Psoas muscle (tissue), 8 donors: ENCODE measurements around the gene ATRAID. TPM values are rescaled to one million over a fixed set of nuclear protein-coding genes. Genes with fewer than 3 reads are reported as not detected.
A peak's percentile ranks its signal among the peaks of the same experiment; 100 is the strongest.

Experiments used
- ATAC-seq, 4 donors: fragments of 200-7000 bp; cut with Tn5 transposase; one replicate each; pipeline ENCODE4 v1.9.1; 2020; ENCODE audit warnings: moderate library complexity in 3 of 4, mild to moderate bottlenecking in 2 of 4
- DNase-seq, 2 donors: peaks; one replicate each; pipeline ENCODE4 v3.0.0-alpha.2; 2020
- H3K27ac ChIP-seq: fragments of 200-600 bp; one replicate; pipeline ENCODE4 v1.8.0; 2022
- H3K27me3 ChIP-seq, 3 donors: fragments of 200-600 bp in 1 of 3; one replicate each; pipeline versions ENCODE4 v1.6.1 to v1.8.0; 2013 to 2022; ENCODE audit warnings: low read length in 2 of 3, mild to moderate bottlenecking in 2 of 3, moderate library complexity in 1 of 3; ENCODE audit not compliant: insufficient read depth in 3 of 3
- H3K36me3 ChIP-seq, 2 donors: fragments of 200-600 bp in 1 of 2; one replicate each; pipeline versions ENCODE4 v1.6.1 to v1.8.0; 2013 to 2022; ENCODE audit warnings: low read depth in 1 of 2, mild to moderate bottlenecking in 1 of 2, moderate library complexity in 1 of 2; ENCODE audit not compliant: insufficient read depth in 1 of 2
- H3K4me1 ChIP-seq: fragments of 200-600 bp; one replicate; pipeline ENCODE4 v1.8.0; 2022
- H3K4me3 ChIP-seq: fragments of 200-600 bp; one replicate; pipeline ENCODE4 v1.8.0; 2022; ENCODE audit warnings: mild to moderate bottlenecking
- H3K9me3 ChIP-seq: fragments of 200-600 bp; one replicate; pipeline ENCODE4 v1.8.0; 2022
- WGBS, 3 donors: extraction: QIAGEN DNeasy Blood & Tissue Kit; methylation state at CpG; one replicate each; pipeline versions ENCODE4 v1.1.6 to v1.1.7; 2013; 5-methylcytosine and 5-hydroxymethylcytosine counted together
- intact Hi-C, 2 donors: fragments of 100-400 bp; cut with DNase I; formaldehyde crosslinking; loops; one replicate each; pipeline versions ENCODE4 v1.11.0 to v1.14.2; 2022
- polyA plus RNA-seq, 3 donors: library from polyadenylated mRNA; stranded (reverse); fragments of 200-250 nt; gene quantifications; one replicate each; pipeline ENCODE4 v1.2.3, GENCODE V29; 2013
- total RNA-seq, 4 donors: library from RNA; stranded (reverse); fragmentation: NEBNext Ultra II Directional in 2 of 4; extraction: Animal tissue kit (Norgen Biotek cat#: 25700) in 2 of 4; gene quantifications; one replicate each; pipeline versions ENCODE4 v1.2.1 to v1.2.4, GENCODE V29; 2021 to 2023
- TF ChIP-seq, protein P1 (sequence below): fragments of 200-600 bp; IDR thresholded peaks from one replicate; pipeline ENCODE4 v1.8.0; 2022; ENCODE audit warnings: antibody characterized with exemption
- donor health status: healthy with polysubstance abuse.
- donor health status: DM: no; HTN: no; CAD: no; lungs with moderate emphysema.
- donor health status: Bipolar disorder and iron deficiency.
- donor health status: healthy.
- donor health status: DM: yes; HTN: yes; CAD: no.
- donor health status: DM: no; HTN: no; CAD: no.
- donor health status: DM: no; HTN: no; CAD: no.
- donor health status: DM: yes; HTN: yes; CAD: no.

Gene ATRAID
- total and polyA plus RNA-seq, 7 donors: 87.1 to 188 (median 101) TPM

- Histone ChIP-seq H3K9me3 (no peaks in the 10 kb centered on the region), H3K4me3 (no peak overlapping the region), H3K4me1 (peaks cover 7% of the 10 kb centered on the region), H3K27me3 (no peaks in the 10 kb centered on the region), H3K27ac (no peak overlapping the region), H3K36me3 (peaks cover 0 to 7% of the 10 kb centered on the region in 2 donors)
- TF ChIP-seq, protein P1, sequence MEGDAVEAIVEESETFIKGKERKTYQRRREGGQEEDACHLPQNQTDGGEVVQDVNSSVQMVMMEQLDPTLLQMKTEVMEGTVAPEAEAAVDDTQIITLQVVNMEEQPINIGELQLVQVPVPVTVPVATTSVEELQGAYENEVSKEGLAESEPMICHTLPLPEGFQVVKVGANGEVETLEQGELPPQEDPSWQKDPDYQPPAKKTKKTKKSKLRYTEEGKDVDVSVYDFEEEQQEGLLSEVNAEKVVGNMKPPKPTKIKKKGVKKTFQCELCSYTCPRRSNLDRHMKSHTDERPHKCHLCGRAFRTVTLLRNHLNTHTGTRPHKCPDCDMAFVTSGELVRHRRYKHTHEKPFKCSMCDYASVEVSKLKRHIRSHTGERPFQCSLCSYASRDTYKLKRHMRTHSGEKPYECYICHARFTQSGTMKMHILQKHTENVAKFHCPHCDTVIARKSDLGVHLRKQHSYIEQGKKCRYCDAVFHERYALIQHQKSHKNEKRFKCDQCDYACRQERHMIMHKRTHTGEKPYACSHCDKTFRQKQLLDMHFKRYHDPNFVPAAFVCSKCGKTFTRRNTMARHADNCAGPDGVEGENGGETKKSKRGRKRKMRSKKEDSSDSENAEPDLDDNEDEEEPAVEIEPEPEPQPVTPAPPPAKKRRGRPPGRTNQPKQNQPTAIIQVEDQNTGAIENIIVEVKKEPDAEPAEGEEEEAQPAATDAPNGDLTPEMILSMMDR: no peak
- DNase-seq (no peak), ATAC-seq (peak in 1 of 4 donors; percentile 5)
- intact Hi-C loops: no loop called here
- WGBS, 3 donors: 54 to 55% (median 54%) methylated on average over 12 of the region's 12 CpGs
Measured at GRCh38 chr2:27249159-27249890, 37.5 kb downstream of the ATRAID start.

- TF ChIP-seq, protein P1: peak; percentile 77
- no peak overlapping the region for H3K4me3 ChIP-seq
- peak; percentile 57 to 81 for DNase-seq
- H3K4me1 ChIP-seq: peaks cover 7% of the 10 kb centered on the region
- intact Hi-C loops: loop anchor here (2.0 kb wide), 2 partner anchors 29 to 53 kb away; no protein-coding TSS in a partner anchor
- H3K27ac ChIP-seq: no peak overlapping the region
- no peaks in the 10 kb centered on the region for H3K27me3 ChIP-seq
- H3K9me3 ChIP-seq: no peaks in the 10 kb centered on the region
- ATAC-seq: peak; percentile 86 to 92 (median 89)
- WGBS, 3 donors: 15 to 27% (median 20%) methylated on average over 18 to 22 of the region's 22 CpGs
- H3K36me3 ChIP-seq: no peaks in the 10 kb centered on the region
Measured at GRCh38 chr2:27249891-27250651, 38.2 kb downstream of the ATRAID start.

DNA sequence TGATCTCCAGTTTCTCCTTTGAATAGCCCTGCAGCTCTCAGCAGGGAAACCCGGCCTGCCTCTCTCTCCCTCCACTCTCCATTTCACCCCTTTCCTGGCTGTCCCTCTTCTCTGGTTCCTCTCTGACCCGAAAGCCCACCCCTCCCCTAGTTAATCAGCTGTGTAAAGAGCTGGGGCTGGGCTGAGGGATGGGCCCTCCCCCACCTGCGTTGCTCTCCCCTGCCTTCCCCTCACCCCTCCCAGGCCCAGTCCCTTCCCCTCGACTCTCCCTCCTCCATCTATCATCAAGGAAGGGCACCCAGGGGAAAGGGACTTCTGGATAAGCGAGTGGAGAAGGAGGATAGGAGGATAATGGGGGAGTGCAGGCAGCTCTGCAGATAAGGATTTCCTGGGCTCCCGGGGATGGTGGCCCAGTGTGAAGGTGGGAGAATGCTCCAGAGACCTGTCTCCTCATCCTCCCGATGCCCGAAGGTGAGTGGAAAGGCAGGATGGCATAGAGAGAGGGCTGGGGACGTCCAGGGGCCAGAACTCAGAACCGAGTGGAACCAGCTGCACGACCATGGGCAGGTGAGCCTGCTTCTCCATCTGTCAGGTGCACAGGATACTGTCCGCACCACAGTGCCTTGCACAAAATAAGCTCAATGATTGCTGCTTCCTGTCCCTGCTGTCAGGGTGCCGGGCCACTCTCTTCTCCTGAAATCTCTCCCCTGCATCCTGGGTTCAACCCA lies 39.0 kb downstream of the ATRAID start:
- WGBS, 3 donors: 52 to 58% (median 57%) methylated on average over 13 of the region's 13 CpGs

GRCh38 chr2:27251766-27252165 lies 39.9 kb downstream of the ATRAID start:
- DNase-seq: no peak

More for the DNA sequence above, 39.0 kb downstream of the ATRAID start:
- Histone ChIP-seq H3K4me3 (no peak overlapping the region), H3K9me3 (no peaks in the 10 kb centered on the region), H3K27ac (no peak overlapping the region), H3K36me3 (no peaks in the 10 kb centered on the region), H3K4me1 (peaks cover 7% of the 10 kb centered on the region), H3K27me3 (no peaks in the 10 kb centered on the region)
- DNase-seq: no peak
- ATAC-seq: no peak
- TF ChIP-seq, protein P1: no peak
- intact Hi-C loops: loop anchor here (2.0 kb wide), 2 partner anchors 28 to 52 kb away; no protein-coding TSS in a partner anchor

More at GRCh38 chr2:27251766-27252165, 39.9 kb downstream of the ATRAID start:
- H3K27ac ChIP-seq: no peak overlapping the region
- WGBS, 3 donors: 61 to 73% (median 62%) methylated on average over 13 of the region's 13 CpGs
- H3K9me3 ChIP-seq: no peaks in the 10 kb centered on the region
- no peaks in the 10 kb centered on the region for H3K36me3 ChIP-seq
- TF ChIP-seq, protein P1: no peak
- H3K27me3 ChIP-seq: peaks cover 0 to 3% (median 0%) of the 10 kb centered on the region in 3 donors
- intact Hi-C loops: loop anchor here (2.0 kb wide), 2 partner anchors 27 to 51 kb away; no protein-coding TSS in a partner anchor
- ATAC-seq: no peak
- no peak overlapping the region for H3K4me3 ChIP-seq
- peaks cover 7% of the 10 kb centered on the region for H3K4me1 ChIP-seq
